Fibroblast of villous mesenchyme (primary cell): ENCODE results near the gene SH2D7. TPM values are rescaled to one million over a fixed set of nuclear protein-coding genes. Genes with fewer than 3 reads are reported as not detected.

Experiments
- DNase-seq: peaks from one replicate; pipeline ENCODE4 v3.0.0-alpha.2; 2010; ENCODE audit warnings: low read depth
- H3K4me3 ChIP-seq: 2 replicates; pipeline ENCODE4 v1.5.1; 2011; ENCODE audit warnings: low read depth, mild to moderate bottlenecking, low read length
- total RNA-seq: library from RNA; depleted of rRNA; stranded (reverse); fragments of >200 nt; gene quantifications from 2 replicates; pipeline ENCODE4 v1.2.3, GENCODE V29; 2012
- TF ChIP-seq, protein P1 (sequence below): IDR thresholded peaks from 2 replicates; pipeline ENCODE4 v1.5.1; 2012; ENCODE audit warnings: low read depth, mild to moderate bottlenecking, low read length; ENCODE audit not compliant: insufficient read depth

SH2D7 gene
- total RNA-seq, 1 donor, result not detected

DNA sequence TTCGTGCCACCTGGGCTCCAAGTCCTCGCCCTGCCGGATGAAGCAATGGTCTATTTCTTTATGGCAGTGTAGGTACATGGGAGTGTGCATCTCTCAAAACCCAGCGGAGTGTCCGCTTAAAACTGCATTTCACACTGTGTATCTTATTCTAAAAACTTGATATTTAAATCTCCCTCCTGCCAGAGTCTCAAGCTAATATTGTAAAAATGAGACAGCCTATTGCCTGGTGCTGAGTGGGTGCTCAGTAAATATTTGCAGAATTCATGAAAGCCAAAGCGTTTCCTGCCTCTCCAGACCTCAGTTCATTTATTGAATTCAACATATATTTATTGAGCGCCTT lies 14.5 kb upstream of the SH2D7 start:
- H3K4me3 ChIP-seq, result peak overlapping the region; percentile 60
- TF ChIP-seq, protein P1, sequence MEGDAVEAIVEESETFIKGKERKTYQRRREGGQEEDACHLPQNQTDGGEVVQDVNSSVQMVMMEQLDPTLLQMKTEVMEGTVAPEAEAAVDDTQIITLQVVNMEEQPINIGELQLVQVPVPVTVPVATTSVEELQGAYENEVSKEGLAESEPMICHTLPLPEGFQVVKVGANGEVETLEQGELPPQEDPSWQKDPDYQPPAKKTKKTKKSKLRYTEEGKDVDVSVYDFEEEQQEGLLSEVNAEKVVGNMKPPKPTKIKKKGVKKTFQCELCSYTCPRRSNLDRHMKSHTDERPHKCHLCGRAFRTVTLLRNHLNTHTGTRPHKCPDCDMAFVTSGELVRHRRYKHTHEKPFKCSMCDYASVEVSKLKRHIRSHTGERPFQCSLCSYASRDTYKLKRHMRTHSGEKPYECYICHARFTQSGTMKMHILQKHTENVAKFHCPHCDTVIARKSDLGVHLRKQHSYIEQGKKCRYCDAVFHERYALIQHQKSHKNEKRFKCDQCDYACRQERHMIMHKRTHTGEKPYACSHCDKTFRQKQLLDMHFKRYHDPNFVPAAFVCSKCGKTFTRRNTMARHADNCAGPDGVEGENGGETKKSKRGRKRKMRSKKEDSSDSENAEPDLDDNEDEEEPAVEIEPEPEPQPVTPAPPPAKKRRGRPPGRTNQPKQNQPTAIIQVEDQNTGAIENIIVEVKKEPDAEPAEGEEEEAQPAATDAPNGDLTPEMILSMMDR, result no peak
- no peak for DNase-seq

GRCh38 chr15:78079298-78080087 lies 12.9 kb upstream of the SH2D7 start:
- no peak overlapping the region for H3K4me3 ChIP-seq
- no peak for DNase-seq
- TF ChIP-seq, protein P1, result no peak

GRCh38 chr15:78080088-78080460 lies 12.3 kb upstream of the SH2D7 start:
- TF ChIP-seq, protein P1, result no peak
- H3K4me3 ChIP-seq, result no peak overlapping the region
- no peak for DNase-seq

GRCh38 chr15:78082106-78082742 lies 10.1 kb upstream of the SH2D7 start:
- no peak overlapping the region for H3K4me3 ChIP-seq
- peak; percentile 91 for DNase-seq
- TF ChIP-seq, protein P1, result no peak

GRCh38 chr15:78082743-78083110 lies 9.6 kb upstream of the SH2D7 start:
- DNase-seq, result no peak

DNA sequence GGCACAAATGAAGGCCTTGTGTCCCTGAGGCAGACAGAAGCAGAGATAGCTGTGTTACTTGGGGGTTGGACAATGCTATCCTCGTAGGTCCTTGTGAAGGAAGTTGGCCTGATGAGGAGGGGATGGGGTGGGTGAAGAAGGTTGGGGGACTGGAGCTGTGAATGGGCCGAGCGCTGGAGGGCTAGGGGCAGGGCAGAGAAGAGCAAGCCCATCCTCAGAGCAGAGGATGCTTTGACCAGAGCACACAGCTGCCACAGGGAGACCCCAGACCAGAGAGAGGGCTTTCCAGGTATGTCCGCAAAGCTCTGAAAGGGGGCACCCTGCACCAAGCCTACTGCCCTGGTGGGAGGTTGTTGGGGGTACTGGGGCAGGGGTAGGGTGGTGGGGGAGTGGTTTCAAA lies 9.2 kb upstream of the SH2D7 start:
- H3K4me3 ChIP-seq, result no peak overlapping the region

More at GRCh38 chr15:78082743-78083110, 9.6 kb upstream of the SH2D7 start:
- TF ChIP-seq, protein P1, result no peak
- no peak overlapping the region for H3K4me3 ChIP-seq

More for the DNA sequence above, 9.2 kb upstream of the SH2D7 start:
- no peak for DNase-seq
- TF ChIP-seq, protein P1, result no peak
